GM21367 (cell line): ENCODE data around the gene CDY2A.
"Not testable (repeated sequence)": the region's sequence is repeated elsewhere in the genome, so short reads cannot be mapped to it uniquely, and the experiment has no call there.

Source experiments
- ATAC-seq: cut with Tn5 transposase; IDR thresholded peaks from one replicate; pipeline ENCODE4 v1.9.1; 2021; ENCODE audit not compliant: unreplicated experiment

Gene CDY2A, protein sequence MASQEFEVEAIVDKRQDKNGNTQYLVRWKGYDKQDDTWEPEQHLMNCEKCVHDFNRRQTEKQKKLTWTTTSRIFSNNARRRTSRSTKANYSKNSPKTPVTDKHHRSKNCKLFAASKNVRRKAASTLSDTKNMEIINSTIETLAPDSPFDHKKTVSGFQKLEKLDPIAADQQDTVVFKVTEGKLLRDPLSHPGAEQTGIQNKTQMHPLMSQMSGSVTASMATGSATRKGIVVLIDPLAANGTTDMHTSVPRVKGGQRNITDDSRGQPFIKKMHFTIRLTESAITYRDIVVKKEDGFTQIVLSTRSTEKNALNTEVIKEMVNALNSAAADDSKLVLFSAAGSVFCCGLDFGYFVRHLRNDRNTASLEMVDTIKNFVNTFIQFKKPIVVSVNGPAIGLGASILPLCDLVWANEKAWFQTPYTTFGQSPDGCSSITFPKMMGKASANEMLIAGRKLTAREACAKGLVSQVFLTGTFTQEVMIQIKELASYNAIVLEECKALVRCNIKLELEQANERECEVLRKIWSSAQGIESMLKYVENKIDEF

DNA sequence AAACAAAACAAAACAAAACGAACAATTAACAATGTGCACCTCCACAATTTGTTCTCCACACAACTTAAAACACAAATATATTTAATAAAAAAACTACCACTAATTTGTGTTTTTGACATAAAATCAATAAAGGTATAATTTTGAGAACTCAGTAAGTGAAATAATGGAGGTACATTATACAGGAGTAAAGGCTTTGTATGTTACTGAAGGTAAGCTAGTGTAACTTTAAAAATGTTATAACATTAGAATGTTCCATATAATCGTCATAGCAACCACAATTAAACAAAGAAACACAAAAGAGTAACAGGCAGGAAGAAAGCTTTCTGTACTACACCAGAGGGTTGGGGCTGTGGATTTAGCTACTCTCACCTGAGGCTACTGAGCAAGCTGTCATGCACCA lies at the start of gene CDY2A:
Gene CDY2A (plus strand): TSS at position 301 of the 400 bp plus-strand sequence. CDS start 328 bp downstream, outside the sequence.
- not testable (repeated sequence) for ATAC-seq

DNA sequence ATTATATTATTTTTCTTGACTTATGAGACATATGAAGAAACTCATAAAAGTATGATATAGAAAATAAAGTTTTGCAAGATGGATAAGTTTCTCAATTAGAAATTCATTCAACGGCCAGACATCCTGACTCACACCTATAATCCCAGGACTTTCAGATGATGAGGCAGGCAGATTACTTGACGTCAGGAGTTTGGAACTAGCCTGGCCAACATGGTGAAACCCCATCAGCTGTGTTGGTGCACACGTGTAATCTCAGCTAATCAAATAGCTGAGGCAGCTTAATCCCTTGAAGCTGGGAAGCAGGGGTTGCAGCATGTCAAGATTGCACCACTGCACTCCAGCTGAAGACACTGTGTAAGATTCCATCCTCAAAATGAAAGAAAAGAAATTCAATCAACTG lies 28.0 kb upstream of the CDY2A start:
- not testable (repeated sequence) for ATAC-seq

DNA sequence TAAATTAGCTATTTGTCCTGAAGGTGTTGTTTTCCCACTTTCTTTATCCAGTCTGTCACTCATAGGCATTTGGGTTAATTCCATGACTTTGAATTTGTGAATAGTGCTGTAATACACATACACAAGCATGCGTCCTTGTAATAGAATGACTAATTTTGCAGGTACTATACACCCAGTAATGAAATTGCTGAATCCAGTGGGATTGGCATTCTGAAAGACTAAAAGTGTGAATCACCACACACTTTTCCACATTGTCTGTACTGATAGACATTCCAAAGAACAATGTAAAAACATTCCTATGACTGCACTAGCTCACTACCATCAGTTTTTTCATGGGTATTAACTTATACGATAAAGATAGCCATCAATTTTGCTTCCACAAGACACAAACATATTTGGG lies 27.3 kb upstream of the CDY2A start:
- ATAC-seq, result not testable (repeated sequence)

DNA sequence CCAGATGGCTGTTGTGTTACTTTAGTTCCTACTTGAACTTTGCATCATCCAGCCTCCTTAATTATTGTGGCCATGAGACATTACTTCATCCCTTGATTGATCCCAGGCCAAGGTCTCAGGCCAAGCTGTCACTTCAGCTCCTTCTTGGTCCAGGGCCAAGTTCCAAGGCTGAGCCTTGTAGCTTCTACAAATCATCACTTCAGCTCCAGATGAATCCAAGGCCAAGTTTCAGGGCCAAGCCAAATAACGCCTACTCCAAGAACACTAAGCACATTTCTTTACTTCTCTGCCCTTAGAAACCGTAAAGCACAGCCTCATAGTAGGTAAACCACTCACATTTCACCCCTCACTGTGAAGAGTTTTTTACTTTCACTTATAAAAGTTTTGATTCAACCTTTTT lies 1.7 kb upstream of the CDY2A start:
- ATAC-seq, result not testable (repeated sequence)

DNA sequence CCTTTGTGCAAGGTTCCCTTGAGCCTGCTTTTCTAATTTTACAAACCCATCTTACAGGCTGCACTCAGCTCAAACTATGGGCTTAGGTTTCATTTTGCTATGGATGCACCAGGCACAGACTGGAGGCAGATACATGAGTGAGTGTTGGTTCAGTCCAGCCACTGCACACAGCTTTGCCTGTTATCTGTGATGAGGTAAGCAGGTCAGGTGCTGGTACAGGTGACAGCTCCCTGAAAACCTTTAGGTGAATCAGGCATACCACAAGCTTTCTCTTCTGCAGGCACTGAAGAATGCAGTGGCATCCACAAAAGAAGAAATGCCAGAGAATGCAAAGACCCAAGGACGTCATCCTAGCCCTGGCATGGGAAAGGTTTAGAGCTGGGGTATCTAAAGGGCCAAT lies 3.3 kb downstream of the CDY2A start:
- not testable (repeated sequence) for ATAC-seq

DNA sequence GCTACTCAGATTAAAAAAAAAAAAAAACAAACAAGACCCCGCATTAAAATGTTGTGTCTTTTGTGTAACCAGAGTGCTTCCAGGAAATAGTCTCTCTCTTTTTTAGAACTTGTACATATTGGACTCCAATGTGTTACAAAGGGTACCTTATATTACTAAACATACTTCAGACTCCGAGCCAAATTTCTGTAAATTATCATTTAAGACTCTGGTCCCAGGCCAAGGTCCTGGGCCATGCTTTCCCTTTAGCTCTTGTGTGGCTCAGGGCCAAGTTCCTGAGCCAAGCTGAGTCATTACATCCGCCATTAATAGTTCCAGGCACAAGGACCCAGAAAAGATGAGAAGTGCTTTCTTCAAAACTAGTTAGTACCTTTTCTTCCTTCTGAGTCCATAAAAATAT lies 4.6 kb downstream of the CDY2A start:
- not testable (repeated sequence) for ATAC-seq

DNA sequence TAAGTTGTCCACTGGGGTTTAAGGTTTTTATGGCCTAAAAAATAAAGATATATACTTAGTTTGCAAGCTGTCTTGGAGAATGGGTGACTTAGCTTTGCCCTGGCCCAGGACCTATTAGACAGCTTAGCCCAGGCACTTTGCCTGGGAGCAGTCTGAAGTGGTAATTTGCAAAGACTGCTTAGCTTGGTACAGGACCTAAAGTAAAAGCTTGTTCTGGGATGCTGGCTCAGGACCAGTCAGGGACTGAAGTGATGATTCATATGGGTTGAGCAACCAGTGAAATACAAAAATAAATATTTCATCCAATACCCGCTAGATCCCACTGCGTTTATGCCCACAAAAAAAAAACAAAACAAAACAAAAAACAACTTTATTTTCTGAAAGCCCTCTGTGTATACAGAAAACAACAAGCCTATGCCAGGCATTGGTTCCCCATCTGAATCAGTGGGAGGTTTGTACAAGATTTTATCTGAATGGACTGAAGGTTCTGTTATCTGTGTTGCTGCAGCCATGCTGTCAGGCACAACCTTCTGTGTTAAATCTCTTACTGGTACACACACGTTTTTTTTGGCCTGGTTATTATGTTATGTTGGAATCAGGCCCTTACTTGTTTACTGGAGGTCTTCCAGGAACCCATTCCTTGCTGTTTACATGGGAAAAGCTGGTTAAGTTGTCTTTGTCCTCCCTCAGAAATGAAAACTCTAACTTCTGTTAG lies 8.7 kb downstream of the CDY2A start:
- ATAC-seq, result not testable (repeated sequence)

DNA sequence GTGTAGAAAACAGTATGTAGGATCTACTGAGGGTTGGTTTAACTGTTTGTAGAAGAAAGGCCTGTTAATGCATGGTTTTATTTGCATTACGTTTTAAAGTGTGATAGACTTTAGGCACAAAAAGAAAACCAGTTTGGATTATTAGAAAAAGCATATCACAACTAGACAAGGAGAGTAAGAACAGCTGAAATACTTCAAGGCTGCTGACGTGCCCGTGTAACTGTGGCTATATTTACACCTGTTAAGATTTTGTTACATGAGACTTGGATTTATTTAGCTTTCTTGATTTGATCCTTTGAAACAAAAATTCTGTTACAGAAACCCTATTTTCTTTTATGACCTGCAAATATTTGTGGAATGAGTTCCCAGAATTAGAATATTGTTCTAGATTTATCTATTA lies 9.3 kb downstream of the CDY2A start:
- not testable (repeated sequence) for ATAC-seq

DNA sequence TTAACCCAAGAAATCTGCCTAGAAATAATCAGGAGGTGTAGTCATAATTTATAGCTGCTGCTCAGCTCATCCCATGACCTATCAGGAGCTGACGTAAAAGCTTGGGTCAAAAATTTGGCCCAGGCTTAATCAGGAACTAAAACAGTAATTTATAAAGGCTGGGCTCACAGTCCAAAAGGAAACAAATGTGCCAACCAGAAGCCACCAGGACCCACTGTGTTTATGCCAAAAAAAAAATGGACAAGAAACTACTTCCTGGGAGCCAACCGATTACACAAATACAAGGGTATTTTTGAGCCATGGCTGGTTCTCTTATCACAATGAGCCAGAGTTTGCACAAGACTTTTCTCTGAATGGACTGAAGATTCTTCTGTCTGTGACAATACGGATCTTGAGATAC lies 19.4 kb downstream of the CDY2A start:
- not testable (repeated sequence) for ATAC-seq

DNA sequence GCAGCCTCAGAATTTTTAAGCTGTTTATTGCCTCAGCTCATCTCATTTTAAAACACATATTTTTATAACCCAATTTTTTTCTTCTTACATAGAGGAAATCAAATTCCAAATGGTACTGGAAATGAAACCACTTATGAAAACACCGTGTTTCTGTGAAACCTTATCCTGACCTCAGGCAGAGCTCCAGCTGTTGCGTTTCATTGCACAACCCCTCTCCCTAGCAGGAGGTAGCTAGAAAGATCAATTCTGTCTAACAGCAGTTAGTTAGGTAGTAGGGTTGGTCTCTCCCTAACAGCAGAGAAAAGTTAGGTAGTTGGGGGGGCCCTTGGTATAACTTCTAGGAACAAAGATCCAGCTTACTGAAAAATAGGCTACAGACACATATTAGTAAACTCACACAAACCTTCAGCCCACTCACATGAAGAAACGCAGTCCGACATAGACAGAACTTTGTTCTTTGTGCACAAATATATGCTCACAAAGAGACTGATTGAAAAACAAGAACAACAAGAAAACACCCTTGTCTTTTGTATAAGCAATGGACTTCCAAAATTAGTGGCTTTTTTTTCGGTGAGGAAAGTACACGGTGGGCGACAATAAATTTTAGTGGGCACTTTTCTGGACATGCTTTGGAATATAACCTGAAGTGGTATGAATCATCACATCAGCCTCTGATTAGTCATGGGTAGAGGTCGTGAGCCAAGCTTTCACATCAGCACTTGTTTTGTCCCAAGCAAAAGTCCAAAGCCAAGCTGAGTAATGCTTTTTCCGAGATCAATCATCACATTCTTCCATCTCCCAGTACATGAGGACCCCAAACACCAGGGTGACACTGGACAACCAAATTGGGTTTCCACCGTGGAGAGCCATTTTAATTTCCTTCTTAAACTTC lies 22.8 kb downstream of the CDY2A start:
- not testable (repeated sequence) for ATAC-seq

DNA sequence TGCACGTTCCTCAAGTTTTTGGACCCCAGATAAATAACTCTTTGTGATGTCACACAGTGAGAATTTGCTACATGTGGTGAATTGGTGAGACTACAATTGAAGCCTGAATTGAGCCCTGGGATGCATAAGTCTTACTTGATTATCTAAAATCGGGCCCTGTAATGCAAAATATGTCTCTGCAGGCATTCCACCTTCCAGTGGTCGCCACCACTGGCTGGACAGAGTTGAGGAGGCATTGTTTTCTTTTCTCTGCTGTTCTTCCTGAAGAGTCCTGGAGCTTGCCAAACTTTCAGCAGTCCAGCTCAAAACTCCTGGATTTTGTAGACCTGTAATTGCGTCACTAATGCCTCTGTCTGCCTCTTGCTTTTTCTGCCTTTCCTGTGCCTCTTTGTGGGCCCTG lies 23.5 kb downstream of the CDY2A start:
- not testable (repeated sequence) for ATAC-seq

DNA sequence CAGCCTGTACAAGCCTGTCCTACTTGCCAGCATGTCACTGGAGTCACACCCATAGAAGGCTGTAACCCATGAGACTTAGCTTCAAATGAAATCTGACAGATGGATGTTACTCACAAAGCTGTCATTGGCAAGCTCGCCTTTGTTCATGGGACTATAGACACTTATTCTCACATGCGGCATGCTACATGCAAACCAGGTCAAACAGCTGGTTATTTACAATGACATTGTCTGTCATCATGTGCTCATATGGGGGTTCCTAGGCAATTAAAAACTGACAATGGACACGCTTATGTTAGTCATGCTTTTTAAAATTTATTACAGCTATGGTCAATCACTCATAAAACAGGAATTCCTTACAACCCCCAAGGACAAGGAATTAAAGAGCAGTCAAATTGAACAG lies 30.9 kb downstream of the CDY2A start:
- not testable (repeated sequence) for ATAC-seq

DNA sequence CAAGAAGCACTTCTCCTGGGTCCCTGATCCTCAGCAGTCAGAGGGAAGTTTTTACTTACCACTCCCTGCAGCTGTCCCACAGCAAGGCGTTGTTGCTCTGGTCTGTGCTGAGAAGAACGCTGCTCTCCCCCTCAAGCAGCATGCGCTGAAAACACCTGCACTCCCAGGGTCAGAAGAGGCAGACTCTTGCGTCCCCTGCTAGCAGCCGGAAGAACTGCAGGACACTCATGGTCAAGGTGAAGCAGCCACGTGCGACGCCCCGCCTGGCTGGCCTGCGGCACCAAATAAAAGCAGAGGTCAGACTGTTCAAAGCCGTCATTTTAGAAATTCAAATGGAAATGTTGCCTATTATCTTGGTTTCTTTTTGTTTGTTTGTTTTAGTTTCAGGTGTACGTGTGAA lies 47.9 kb downstream of the CDY2A start:
- ATAC-seq, result not testable (repeated sequence)
